Heart left ventricle (tissue), 13 donors: ENCODE results near the gene SLC43A1.

Source experiments
- CTCF ChIP-seq, 12 donors: fragments of 200-600 bp; sonication (generic) in 4 of 12; IDR thresholded peaks; one replicate each; pipeline versions ENCODE4 v1.5.0 to v1.8.0; 2018 to 2022; ENCODE audit warnings: antibody characterized with exemption in 12 of 12, mild to moderate bottlenecking in 5 of 12
- POLR2A ChIP-seq, 2 donors: fragments of 450-650 bp; IDR thresholded peaks; one replicate each; pipeline ENCODE4 v1.6.1; 2017; ENCODE audit warnings: antibody characterized with exemption in 2 of 2, mild to moderate bottlenecking in 2 of 2, moderate library complexity in 2 of 2
- donor health status: ischemic (EF 13 %, LVEDD 7.1; RV severe dilation, severe dysfunction).
- donor health status: DM: no; HTN: yes; CAD: no.
- donor health status: DM: no; HTN: no; CAD: no.
- donor health status: ischemic (EF 25% LVEDD 6.9; RV normal size, moderate dysfunction).
- donor health status: ischemic (EF 25% LVEDD 5.7; RV mildly dilated, moderate dysfunction).
- donor health status: ischemic (EF 35%, LVEDD 5.7; RV mildly dilated, moderate dysfunction).
- donor health status: nonischemic (EF 11% LVEDD 7.7; RV severe dilation, severe dysfunction).
- donor health status: DM: yes; HTN: yes; CAD: no.
- donor health status: PGD.
- donor health status: ischemic (EF 29% LVEDD 5.4; RV normal size, mild dysfunction).
- donor health status: nonischemic (EF 23%, LVEDD 6.1; RV moderate dilation, normal function).

GRCh38 chr11:57467508-57468157 lies 47.9 kb downstream of the SLC43A1 start:
- no peak for TF ChIP-seq CTCF (IDR thresholded peaks at IDR 0.05)
- TF ChIP-seq POLR2A (IDR thresholded peaks at IDR 0.05) = no peak
